HG03280 (cell line): ENCODE results near the gene BRD9.
"Not testable (repeated sequence)": the region's sequence is repeated elsewhere in the genome, so short reads cannot be mapped to it uniquely, and the experiment has no call there.

ENCODE experiments used
- ATAC-seq: cut with Tn5 transposase; IDR thresholded peaks from one replicate; pipeline ENCODE4 v1.9.1; 2021; ENCODE audit warnings: mild to moderate bottlenecking, moderate library complexity; ENCODE audit not compliant: unreplicated experiment

The BRD9 gene

GRCh38 chr5:860506-861150 lies 32.0 kb downstream of the BRD9 start:
- ATAC-seq, result no peak

GRCh38 chr5:859798-860296 lies 32.8 kb downstream of the BRD9 start:
- ATAC-seq, result no peak

- no peak for ATAC-seq
Observed at GRCh38 chr5:859391-859790, 33.2 kb downstream of the BRD9 start.

DNA sequence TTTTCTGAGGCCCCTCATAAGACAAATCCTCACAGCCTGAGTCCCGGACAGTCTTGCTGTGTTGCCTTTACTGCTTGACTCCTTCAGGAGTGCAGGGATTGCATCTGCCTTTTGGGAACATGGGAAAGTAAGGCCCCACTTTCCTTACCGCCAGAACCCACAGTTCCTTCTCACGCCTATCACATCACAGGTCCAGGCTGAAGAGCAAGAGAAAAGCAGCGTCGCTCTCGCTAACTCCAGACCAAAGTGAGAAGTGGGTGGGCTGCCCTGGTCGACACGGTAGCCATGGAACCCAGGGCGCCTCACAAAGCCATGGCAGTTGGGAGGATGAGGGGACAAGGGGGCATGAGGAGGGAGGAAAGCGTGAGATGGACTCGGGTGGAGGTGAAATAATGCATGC lies 33.9 kb downstream of the BRD9 start:
- ATAC-seq, result no peak

GRCh38 chr5:856531-857425 lies 35.8 kb downstream of the BRD9 start:
- no peak for ATAC-seq

- no peak for ATAC-seq
Observed at GRCh38 chr5:855771-856530, 36.6 kb downstream of the BRD9 start.

- ATAC-seq, result no peak
Observed at GRCh38 chr5:854966-855743, 37.4 kb downstream of the BRD9 start.

DNA sequence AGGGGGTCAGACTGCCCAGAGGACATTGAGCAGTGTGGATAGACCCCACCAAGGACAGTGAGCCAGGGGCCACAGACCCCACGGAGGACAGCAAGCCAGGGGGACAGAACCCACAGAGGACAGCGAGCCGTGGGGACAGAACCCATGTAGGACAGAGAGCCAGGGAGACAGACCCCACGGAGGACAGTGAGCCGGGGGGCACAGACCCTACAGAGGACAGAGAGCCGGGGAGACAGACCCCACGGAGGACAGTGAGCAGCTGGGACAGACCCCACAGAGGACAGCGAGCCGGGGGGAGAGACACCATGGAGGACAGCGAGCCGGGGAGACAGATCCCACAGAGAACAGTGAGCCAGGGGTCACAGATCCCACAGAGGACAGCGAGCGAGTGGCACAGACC lies 38.4 kb downstream of the BRD9 start:
- no peak for ATAC-seq

DNA sequence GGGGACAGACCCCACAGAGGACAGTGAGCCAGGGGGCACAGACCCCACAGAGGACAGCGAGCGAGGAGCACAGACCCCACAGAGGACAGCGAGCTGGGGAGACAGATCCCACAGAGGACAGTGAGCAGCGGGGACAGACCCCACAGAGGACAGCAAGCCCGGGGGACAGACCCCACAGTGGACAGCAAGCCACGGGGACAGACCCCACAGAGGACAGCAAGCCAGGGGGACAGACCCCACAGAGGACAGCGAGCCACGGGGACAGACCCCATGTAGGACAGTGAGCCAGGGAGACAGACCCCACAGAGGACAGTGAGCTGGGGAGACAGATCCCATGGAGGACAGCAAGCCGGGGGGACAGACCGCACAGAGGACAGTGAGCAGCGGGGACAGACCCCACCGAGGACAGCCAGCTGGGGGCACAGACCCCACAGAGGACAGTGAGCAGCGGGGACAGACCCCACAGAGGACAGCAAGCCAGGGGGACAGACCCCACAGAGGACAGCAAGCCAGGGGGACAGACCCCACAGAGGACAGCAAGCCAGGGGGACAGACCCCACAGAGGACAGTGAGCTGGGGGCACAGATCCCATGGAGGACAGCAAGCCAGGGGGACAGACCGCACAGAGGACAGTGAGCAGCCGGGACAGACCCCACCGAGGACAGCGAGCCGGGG lies 39.0 kb downstream of the BRD9 start:
- ATAC-seq, result not testable (repeated sequence)

- ATAC-seq, result no peak
Observed at GRCh38 chr5:852431-853401, 39.9 kb downstream of the BRD9 start.

DNA sequence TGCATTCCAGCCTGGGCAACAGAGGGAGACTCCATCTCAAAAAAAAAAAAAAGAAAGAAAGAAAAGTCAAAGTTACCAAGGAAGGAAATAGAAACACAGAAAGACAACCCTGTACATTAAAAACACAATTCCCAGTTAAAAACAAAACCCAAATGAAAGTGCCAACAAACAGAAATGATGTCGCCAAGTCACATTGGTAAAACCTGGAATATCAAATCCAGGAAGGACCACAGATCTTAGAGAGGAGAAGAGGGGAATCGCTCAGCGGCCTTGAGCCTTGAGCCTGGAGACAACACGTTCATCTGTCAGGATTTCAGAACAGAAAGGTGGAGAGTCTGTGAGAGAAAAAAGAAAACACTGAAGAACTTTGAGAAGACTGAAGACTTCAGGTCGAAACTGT lies 40.6 kb downstream of the BRD9 start:
- no peak for ATAC-seq

DNA sequence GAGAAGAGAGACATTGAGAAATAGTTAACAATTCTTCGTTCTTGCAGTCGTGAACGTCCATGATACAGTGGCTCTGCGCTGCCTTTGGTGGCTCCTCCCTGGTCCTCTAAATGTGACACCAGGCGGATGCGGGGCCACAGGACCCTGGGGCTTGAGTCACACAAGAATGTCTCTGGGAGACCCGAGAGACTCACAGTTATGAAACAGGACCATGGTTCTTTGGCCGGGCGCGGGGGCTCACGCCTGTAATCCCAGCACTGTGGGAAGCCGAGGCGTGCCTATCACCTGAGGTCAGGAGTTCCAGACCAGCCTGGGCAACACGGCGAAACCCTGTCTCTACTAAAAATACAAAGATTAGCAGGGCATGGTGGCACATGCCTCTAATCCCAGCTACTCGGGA lies 41.0 kb downstream of the BRD9 start:
- ATAC-seq, result no peak

DNA sequence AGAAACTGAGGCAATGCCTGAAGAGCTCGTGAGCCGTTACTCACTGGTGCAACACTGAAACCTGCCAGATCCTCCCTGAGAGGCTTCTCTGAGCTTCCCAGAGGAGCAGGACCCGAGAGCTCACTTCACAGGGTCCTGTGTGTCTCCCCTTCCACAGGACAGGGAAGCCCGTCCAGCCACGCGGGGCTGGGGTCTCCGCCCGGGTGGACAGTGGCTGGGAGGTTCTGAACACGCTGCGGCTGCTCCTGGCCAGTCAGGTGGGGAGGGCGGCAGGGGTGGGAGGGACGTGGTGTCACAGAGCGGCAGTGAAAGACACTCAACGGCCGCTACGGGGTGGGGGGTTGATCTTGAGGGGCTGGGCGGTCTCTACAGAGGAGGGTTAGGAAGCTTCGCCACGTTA lies 41.5 kb downstream of the BRD9 start:
- no peak for ATAC-seq

DNA sequence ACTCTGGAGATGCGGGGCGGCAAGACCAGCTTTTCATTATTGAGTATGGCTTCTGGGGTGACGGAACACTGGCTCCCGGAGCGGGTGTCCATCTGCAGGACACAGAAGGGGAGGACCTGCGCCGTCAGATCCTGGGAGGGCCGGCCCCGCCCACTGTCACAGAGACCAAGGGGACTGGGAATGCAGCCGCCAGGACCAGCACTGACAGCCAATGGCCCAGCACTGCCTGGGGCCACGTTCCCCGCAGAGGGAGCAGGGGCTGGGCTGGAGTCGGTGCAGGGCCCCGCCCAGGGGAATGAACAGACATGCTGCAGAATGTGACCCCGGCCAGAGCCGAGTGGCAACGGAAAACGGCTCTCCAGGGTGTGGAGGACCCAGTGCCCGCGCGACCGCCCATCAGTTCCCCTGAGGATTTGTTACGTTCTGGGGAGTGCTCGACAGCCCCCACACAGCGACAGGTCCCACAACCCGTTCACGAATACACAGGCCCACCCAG lies 42.0 kb downstream of the BRD9 start, which contains the start of gene ZDHHC11:
Gene ZDHHC11, minus strand, starts transcription at position 476 of the 496 bp plus-strand sequence. Its CDS starts 384 bp downstream, at position 92.
- ATAC-seq, result no peak

GRCh38 chr5:849651-850301 lies 42.8 kb downstream of the BRD9 start:
- no peak for ATAC-seq

DNA sequence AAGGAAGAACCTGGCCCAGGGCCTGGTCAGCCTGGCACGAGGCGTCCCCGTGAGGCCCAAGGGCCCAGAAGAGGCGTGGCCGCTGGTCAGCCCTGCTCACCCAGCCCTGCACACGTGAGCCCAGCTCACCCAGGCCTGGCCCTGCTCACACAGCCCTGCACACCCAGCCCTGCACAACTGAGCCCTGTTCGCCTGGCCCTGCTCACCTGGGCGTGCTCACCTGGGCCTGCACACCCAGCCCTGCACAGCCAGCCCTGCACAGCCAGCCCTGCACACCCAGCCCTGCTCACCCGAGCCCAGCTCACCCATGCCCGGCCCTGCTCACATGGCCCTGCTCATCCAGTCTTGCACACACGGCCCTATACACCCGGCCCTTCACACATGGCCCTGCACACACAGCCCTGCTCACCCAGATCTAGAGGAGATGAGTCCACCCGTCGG lies 43.9 kb downstream of the BRD9 start:
- ATAC-seq, result no peak

GRCh38 chr5:847736-848135 lies 44.9 kb downstream of the BRD9 start:
- not testable (repeated sequence) for ATAC-seq

DNA sequence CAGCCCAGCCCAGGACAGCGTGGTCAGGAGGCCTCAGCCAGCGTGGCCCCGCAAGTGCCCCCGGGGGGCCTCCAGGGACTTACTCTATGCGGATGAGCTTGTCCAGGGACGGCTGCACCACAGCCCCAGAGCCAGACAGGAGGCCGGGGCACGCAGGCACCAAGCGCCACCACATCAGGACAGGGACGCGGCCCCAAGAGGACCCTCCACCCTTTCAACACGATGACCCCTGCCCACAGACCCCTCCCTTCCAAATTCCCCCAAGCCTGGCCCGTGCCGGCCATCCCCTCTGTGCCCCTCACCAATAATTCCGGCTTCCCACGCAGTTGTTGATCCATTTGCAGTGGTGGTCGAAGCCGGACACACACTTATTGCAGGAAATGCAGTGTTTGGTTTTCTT lies 45.4 kb downstream of the BRD9 start:
- ATAC-seq, result not testable (repeated sequence)
